OCI-LY1 (cell line): ENCODE data around the gene CEMIP.

Source experiments
- H2AFZ ChIP-seq: fragments of 200-600 bp; sonication (generic), shearing (Covaris generic); 2 replicates; pipeline ENCODE4 v1.6.0; 2014; ENCODE audit warnings: antibody characterized with exemption, mild to moderate bottlenecking, low read length
- H3F3A ChIP-seq: fragments of 200-600 bp; sonication (generic), shearing (Covaris generic); 2 replicates; pipeline ENCODE4 v1.6.0; 2014; ENCODE audit warnings: mild to moderate bottlenecking, antibody characterized with exemption, low read length, moderate library complexity; ENCODE audit not compliant: insufficient read depth
- H3K27ac ChIP-seq: fragments of 200-600 bp; sonication (generic); 2 replicates; pipeline ENCODE4 v1.5.1; 2014; ENCODE audit warnings: low read length, mixed run types, mild to moderate bottlenecking, low read depth; ENCODE audit not compliant: poor library complexity, severe bottlenecking
- H3K27me3 ChIP-seq: fragments of 200-600 bp; sonication (generic); 2 replicates; pipeline ENCODE4 v1.6.0; 2014; ENCODE audit warnings: antibody characterized with exemption, mild to moderate bottlenecking, low read length, moderate library complexity; ENCODE audit not compliant: insufficient read depth
- H3K36me3 ChIP-seq: fragments of 200-600 bp; sonication (generic); 2 replicates; pipeline ENCODE4 v1.6.1; 2014; ENCODE audit warnings: mild to moderate bottlenecking, antibody characterized with exemption, low read length, moderate library complexity, mixed read lengths; ENCODE audit not compliant: insufficient read depth
- H3K4me1 ChIP-seq: fragments of 200-600 bp; sonication (generic); 2 replicates; pipeline ENCODE4 v1.5.1; 2014; ENCODE audit warnings: mild to moderate bottlenecking, low read length, moderate library complexity; ENCODE audit not compliant: insufficient read depth, severe bottlenecking
- H3K4me2 ChIP-seq: fragments of 200-600 bp; sonication (generic), shearing (Covaris generic); 2 replicates; pipeline ENCODE4 v1.6.1; 2014; ENCODE audit warnings: low read length
- H3K4me3 ChIP-seq: fragments of 200-600 bp; sonication (generic); 2 replicates; pipeline ENCODE4 v1.5.1; 2014; ENCODE audit warnings: low read length, low read depth, mild to moderate bottlenecking, mixed read lengths; ENCODE audit not compliant: poor library complexity, severe bottlenecking
- H3K79me2 ChIP-seq: fragments of 200-600 bp; shearing (Covaris generic); 2 replicates; pipeline ENCODE4 v1.6.1; 2016; ENCODE audit warnings: mixed run types, low read length, mixed read lengths; ENCODE audit not compliant: insufficient read depth
- H3K9ac ChIP-seq: fragments of 200-600 bp; sonication (generic), shearing (Covaris generic); 2 replicates; pipeline ENCODE4 v1.6.1; 2014; ENCODE audit warnings: mild to moderate bottlenecking, low read length, mixed read lengths
- H3K9me2 ChIP-seq: fragments of 200-600 bp; sonication (generic), shearing (Covaris generic); 2 replicates; pipeline ENCODE4 v1.6.1; 2014; ENCODE audit warnings: low read depth, mild to moderate bottlenecking, low read length, mixed read lengths
- H3K9me3 ChIP-seq: fragments of 200-600 bp; shearing (Covaris generic); 2 replicates; pipeline ENCODE4 v1.6.1; 2014; ENCODE audit warnings: low read length, mixed read lengths
- H4K20me1 ChIP-seq: fragments of 200-600 bp; sonication (generic), shearing (Covaris generic); 2 replicates; pipeline ENCODE4 v1.6.0; 2016; ENCODE audit warnings: mild to moderate bottlenecking, low read length; ENCODE audit not compliant: insufficient read depth
- CTCF ChIP-seq: fragments of 200-600 bp; sonication (generic), shearing (Covaris generic); IDR thresholded peaks from 2 replicates; pipeline ENCODE4 v1.5.1; 2017; ENCODE audit warnings: mild to moderate bottlenecking, antibody characterized with exemption, low read length, moderate library complexity, mixed read lengths
- EZH2 ChIP-seq: fragments of 200-600 bp; sonication (generic), shearing (Covaris generic); IDR thresholded peaks from 2 replicates; pipeline ENCODE4 v1.8.0; 2017; ENCODE audit warnings: borderline replicate concordance, mixed run types, mild to moderate bottlenecking, antibody characterized with exemption, low read length, moderate library complexity, mixed read lengths

The CEMIP gene

GRCh38 chr15:80732167-80732566, 47.0 kb upstream of the CEMIP start:
- no peaks in the 10 kb centered on the region for H3K4me1 ChIP-seq
- TF ChIP-seq CTCF (no peak), EZH2 (no peak)
- no peaks in the 10 kb centered on the region for H4K20me1 ChIP-seq
- no peak overlapping the region for H3K27ac ChIP-seq
- no peaks in the 10 kb centered on the region for H3K27me3 ChIP-seq
- no peaks in the 10 kb centered on the region for H3K79me2 ChIP-seq
- H3F3A ChIP-seq, result no peaks in the 10 kb centered on the region
- no peak overlapping the region for H2AFZ ChIP-seq
- H3K36me3 ChIP-seq, result no peaks in the 10 kb centered on the region
- H3K9me3 ChIP-seq, result no peaks in the 10 kb centered on the region
- H3K4me2 ChIP-seq, result no peak overlapping the region
- H3K9me2 ChIP-seq, result no peaks in the 10 kb centered on the region
- no peak overlapping the region for H3K4me3 ChIP-seq
- no peak overlapping the region for H3K9ac ChIP-seq

DNA sequence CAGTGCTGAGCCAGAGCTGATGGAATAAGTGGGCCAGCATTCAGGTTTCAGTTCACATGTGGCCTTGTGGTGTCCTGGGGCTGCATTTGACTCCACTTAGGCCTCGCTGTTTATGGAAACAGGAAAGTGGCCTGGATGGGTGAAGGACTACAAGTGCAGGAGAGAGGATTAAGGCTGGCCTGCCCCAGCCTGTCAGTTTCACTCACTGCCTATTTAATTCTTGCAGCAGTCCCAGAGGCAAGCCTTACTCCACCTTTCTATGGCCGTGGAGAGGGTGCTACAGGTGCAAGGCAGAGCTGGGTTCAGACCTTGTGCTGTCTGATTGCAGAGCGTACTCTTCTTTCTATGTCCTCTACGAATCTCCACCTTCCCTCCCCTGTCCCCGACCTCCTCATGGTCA, 46.4 kb upstream of the CEMIP start:
- no peaks in the 10 kb centered on the region for H3K4me1 ChIP-seq

GRCh38 chr15:80733460-80733859, 45.7 kb upstream of the CEMIP start:
- Histone ChIP-seq H3K4me3 (no peak overlapping the region), H3K27me3 (no peaks in the 10 kb centered on the region), H3F3A (no peaks in the 10 kb centered on the region), H3K79me2 (no peaks in the 10 kb centered on the region), H2AFZ (no peak overlapping the region), H3K4me2 (no peak overlapping the region), H4K20me1 (no peaks in the 10 kb centered on the region), H3K9ac (no peak overlapping the region), H3K4me1 (no peaks in the 10 kb centered on the region), H3K36me3 (no peaks in the 10 kb centered on the region), H3K9me3 (no peaks in the 10 kb centered on the region), H3K9me2 (no peaks in the 10 kb centered on the region), H3K27ac (no peak overlapping the region)
- no peak for TF ChIP-seq EZH2
- no peak for TF ChIP-seq CTCF

More for the DNA sequence above, 46.4 kb upstream of the CEMIP start:
- no peak overlapping the region for H2AFZ ChIP-seq
- TF ChIP-seq CTCF (no peak), EZH2 (no peak)
- no peak overlapping the region for H3K4me2 ChIP-seq
- no peak overlapping the region for H3K4me3 ChIP-seq
- H3K9ac ChIP-seq, result no peak overlapping the region
- no peaks in the 10 kb centered on the region for H3K36me3 ChIP-seq
- no peaks in the 10 kb centered on the region for H3K9me3 ChIP-seq
- no peaks in the 10 kb centered on the region for H3K79me2 ChIP-seq
- no peaks in the 10 kb centered on the region for H3F3A ChIP-seq
- H3K27ac ChIP-seq, result no peak overlapping the region
- H4K20me1 ChIP-seq, result no peaks in the 10 kb centered on the region
- H3K9me2 ChIP-seq, result no peaks in the 10 kb centered on the region
- H3K27me3 ChIP-seq, result no peaks in the 10 kb centered on the region
